Stomach (tissue), 4 donors: ENCODE results near the gene CCL3.
"Not testable (repeated sequence)": the region's sequence is repeated elsewhere in the genome, so short reads cannot be mapped to it uniquely, and the experiment has no call there.

Experiments used
- EP300 ChIP-seq: sonication (generic); formaldehyde crosslinking; IDR thresholded peaks from one replicate; pipeline ENCODE4 v1.6.1; 2017; ENCODE audit warnings: antibody characterized with exemption
- POLR2A ChIP-seq, 4 donors: fragments of 450-650 bp; IDR thresholded peaks; one replicate each; pipeline ENCODE4 v1.6.1; 2016; ENCODE audit warnings: antibody characterized with exemption in 4 of 4, control low read depth in 2 of 4, mild to moderate bottlenecking in 1 of 4, moderate library complexity in 1 of 4
- TF ChIP-seq, protein P1 (sequence below), 7 experiments: fragments of 450-650 bp in 4 of 7; fragments of 200-600 bp in 3 of 7; sonication (generic) in 3 of 7; IDR thresholded peaks; one replicate each; pipeline ENCODE4 v1.5.1; 2016 to 2019; ENCODE audit warnings: antibody characterized with exemption in 7 of 7, control low read depth in 2 of 7, mild to moderate bottlenecking in 1 of 7

DNA sequence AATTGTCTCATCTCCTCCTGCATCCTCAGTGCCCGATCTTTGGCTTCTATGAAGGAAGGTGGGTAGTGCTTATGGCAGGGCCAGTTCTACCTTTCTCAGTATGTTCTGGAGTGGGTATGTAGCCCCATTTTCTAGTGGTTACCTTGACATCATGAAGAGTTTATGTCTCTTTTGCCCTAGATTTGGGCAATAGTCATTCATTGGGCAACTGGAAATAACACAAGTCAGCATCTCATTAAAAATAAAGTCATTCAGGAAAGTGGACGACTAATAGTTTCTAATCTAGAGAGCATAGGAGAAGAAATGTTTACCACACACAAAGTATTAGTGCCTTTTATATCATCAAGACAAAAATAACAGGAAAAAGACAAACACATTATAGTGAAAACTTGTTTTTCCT lies 6.3 kb downstream of the CCL3 start:
- TF ChIP-seq POLR2A (IDR thresholded peaks at IDR 0.05); EP300: not testable (repeated sequence)
- TF ChIP-seq, protein P1, sequence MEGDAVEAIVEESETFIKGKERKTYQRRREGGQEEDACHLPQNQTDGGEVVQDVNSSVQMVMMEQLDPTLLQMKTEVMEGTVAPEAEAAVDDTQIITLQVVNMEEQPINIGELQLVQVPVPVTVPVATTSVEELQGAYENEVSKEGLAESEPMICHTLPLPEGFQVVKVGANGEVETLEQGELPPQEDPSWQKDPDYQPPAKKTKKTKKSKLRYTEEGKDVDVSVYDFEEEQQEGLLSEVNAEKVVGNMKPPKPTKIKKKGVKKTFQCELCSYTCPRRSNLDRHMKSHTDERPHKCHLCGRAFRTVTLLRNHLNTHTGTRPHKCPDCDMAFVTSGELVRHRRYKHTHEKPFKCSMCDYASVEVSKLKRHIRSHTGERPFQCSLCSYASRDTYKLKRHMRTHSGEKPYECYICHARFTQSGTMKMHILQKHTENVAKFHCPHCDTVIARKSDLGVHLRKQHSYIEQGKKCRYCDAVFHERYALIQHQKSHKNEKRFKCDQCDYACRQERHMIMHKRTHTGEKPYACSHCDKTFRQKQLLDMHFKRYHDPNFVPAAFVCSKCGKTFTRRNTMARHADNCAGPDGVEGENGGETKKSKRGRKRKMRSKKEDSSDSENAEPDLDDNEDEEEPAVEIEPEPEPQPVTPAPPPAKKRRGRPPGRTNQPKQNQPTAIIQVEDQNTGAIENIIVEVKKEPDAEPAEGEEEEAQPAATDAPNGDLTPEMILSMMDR (IDR thresholded peaks at IDR 0.05): not testable (repeated sequence)
